Activated gamma-delta T cell treated with Interleukin-2 at 50 U/mL for 16 hours (primary cell): ENCODE measurements around the gene ERP44.
"Not testable (repeated sequence)": the region's sequence is repeated elsewhere in the genome, so short reads cannot be mapped to it uniquely, and the experiment has no call there.

ENCODE experiments used
- DNase-seq: peaks from one replicate; pipeline ENCODE4 v3.0.0-alpha.2; 2020

ERP44 gene

GRCh38 chr9:100099722-100100042 is 882 bp upstream of the ERP44 start:
- DNase-seq = no peak

- peak; percentile 13 for DNase-seq
These were observed 534 bp downstream of the ERP44 start for GRCh38 chr9:100098046-100098886.

GRCh38 chr9:100096378-100096916 is 2.4 kb downstream of the ERP44 start:
- DNase-seq = no peak

- not testable (repeated sequence) for DNase-seq
These were observed 4.4 kb downstream of the ERP44 start for GRCh38 chr9:100094411-100094810.

- no peak for DNase-seq
These were observed 6.7 kb downstream of the ERP44 start for GRCh38 chr9:100092066-100092465.

- no peak for DNase-seq
These were observed 7.2 kb downstream of the ERP44 start for GRCh38 chr9:100091650-100092049.

GRCh38 chr9:100090880-100091279 is 7.9 kb downstream of the ERP44 start:
- no peak for DNase-seq

- DNase-seq = no peak
These were observed 10.6 kb downstream of the ERP44 start for GRCh38 chr9:100088202-100088601.

GRCh38 chr9:100087218-100087617 is 11.6 kb downstream of the ERP44 start:
- no peak for DNase-seq

GRCh38 chr9:100086097-100086635 is 12.6 kb downstream of the ERP44 start:
- no peak for DNase-seq

GRCh38 chr9:100084734-100085133 is 14.1 kb downstream of the ERP44 start:
- DNase-seq = no peak

- no peak for DNase-seq
These were observed 14.7 kb downstream of the ERP44 start for GRCh38 chr9:100084128-100084453.

GRCh38 chr9:100083448-100084127 is 15.2 kb downstream of the ERP44 start:
- DNase-seq = no peak

- DNase-seq = no peak
These were observed 16.0 kb downstream of the ERP44 start for GRCh38 chr9:100082782-100083181.

GRCh38 chr9:100076256-100076655 is 22.5 kb downstream of the ERP44 start:
- DNase-seq = not testable (repeated sequence)

- DNase-seq = no peak
These were observed 23.8 kb downstream of the ERP44 start for GRCh38 chr9:100074989-100075388.

- DNase-seq = no peak
These were observed 24.7 kb downstream of the ERP44 start for GRCh38 chr9:100074093-100074492.

GRCh38 chr9:100072805-100073204 is 26.0 kb downstream of the ERP44 start:
- DNase-seq = no peak

GRCh38 chr9:100071271-100071670 is 27.5 kb downstream of the ERP44 start:
- DNase-seq = no peak

GRCh38 chr9:100070104-100071041 is 28.4 kb downstream of the ERP44 start:
- DNase-seq = no peak

GRCh38 chr9:100069068-100069467 is 29.7 kb downstream of the ERP44 start:
- DNase-seq = not testable (repeated sequence)

- DNase-seq = not testable (repeated sequence)
These were observed 30.8 kb downstream of the ERP44 start for GRCh38 chr9:100067990-100068389.

GRCh38 chr9:100066539-100066938 is 32.3 kb downstream of the ERP44 start:
- no peak for DNase-seq
